SK-N-SH (cell line): Measurements from ENCODE around the gene CYREN. TPM values are rescaled to one million over a fixed set of nuclear protein-coding genes. Genes with fewer than 3 reads are reported as not detected.

Experiments
- CTCF ChIA-PET: fragments of 300-600, 350-600 bp; formaldehyde crosslinking; extraction: SDS; loops from one replicate; lab custom pipeline; 2021; lab: Yijun Ruan, JAX
- POLR2A ChIA-PET: fragments of 350-600 bp; sonication (Branson Sonifier 250); formaldehyde crosslinking; extraction: SDS; loops from one replicate; lab custom pipeline; 2020; ENCODE audit warnings: antibody characterized with exemption, inconsistent platforms; lab: Yijun Ruan, JAX
- DNase-seq: peaks from one replicate; pipeline ENCODE4 v3.0.0; 2012
- H2AFZ ChIP-seq: fragments of 200-600 bp; sonication (generic); 2 replicates; pipeline ENCODE4 v1.8.1; 2016; ENCODE audit warnings: antibody characterized with exemption, mild to moderate bottlenecking, low read depth
- H3F3A ChIP-seq: fragments of 200-600 bp; sonication (generic); replicated peaks from 2 replicates; pipeline ENCODE3; 2016; ENCODE audit warnings: antibody characterized with exemption, mild to moderate bottlenecking; ENCODE audit not compliant: insufficient read depth
- H3K27ac ChIP-seq, 2 experiments: fragments of 200-500 bp in 1 of 2; fragments of 200-600 bp in 1 of 2; sonication (Bioruptor generic) in 1 of 2; sonication (generic), shearing (Covaris generic) in 1 of 2; 2 replicates each; pipeline versions ENCODE4 v1.5.1 to v1.6.1; 2014 to 2016; ENCODE audit warnings: low read depth in 2 of 2, inconsistent platforms in 1 of 2, low read length in 1 of 2, mild to moderate bottlenecking in 1 of 2, mixed read lengths in 1 of 2
- H3K27me3 ChIP-seq: fragments of 200-600 bp; sonication (generic), shearing (Covaris generic); 2 replicates; pipeline ENCODE4 v1.6.1; 2016; ENCODE audit warnings: mixed run types; ENCODE audit not compliant: insufficient read depth
- H3K36me3 ChIP-seq, 2 experiments: fragments of 200-500 bp in 1 of 2; fragments of 200-600 bp in 1 of 2; sonication (Bioruptor generic) in 1 of 2; sonication (generic) in 1 of 2; replicated peaks in 1 of 2; 2 replicates each; pipeline versions ENCODE3 to v1.5.1; 2014 to 2016; ENCODE audit warnings: low read length in 1 of 2, mild to moderate bottlenecking in 1 of 2; ENCODE audit not compliant: insufficient read depth in 2 of 2, control insufficient read depth in 1 of 2
- H3K4me1 ChIP-seq, 2 experiments: fragments of 200-500 bp in 1 of 2; fragments of 200-600 bp in 1 of 2; sonication (Bioruptor generic) in 1 of 2; sonication (generic), shearing (Covaris generic) in 1 of 2; 2 replicates each; pipeline versions ENCODE4 v1.5.1 to v1.6.1; 2014 to 2016; ENCODE audit warnings: low read depth in 1 of 2, low read length in 1 of 2, mixed run types in 1 of 2; ENCODE audit not compliant: insufficient read depth in 2 of 2, control insufficient read depth in 1 of 2
- H3K4me2 ChIP-seq: fragments of 200-600 bp; sonication (generic), shearing (Covaris generic); 2 replicates; pipeline ENCODE4 v1.6.1; 2017; ENCODE audit warnings: mixed run types
- H3K4me3 ChIP-seq, 2 experiments: fragments of 200-500 bp in 1 of 2; fragments of 200-600 bp in 1 of 2; sonication (Bioruptor generic) in 1 of 2; sonication (generic), shearing (Covaris generic) in 1 of 2; 2 replicates each; pipeline versions ENCODE4 v1.5.1 to v1.8.1; 2014 to 2016; ENCODE audit warnings: low read depth in 2 of 2, inconsistent platforms in 1 of 2, low read length in 1 of 2, mild to moderate bottlenecking in 1 of 2, mixed read lengths in 1 of 2, moderate library complexity in 1 of 2
- H3K79me2 ChIP-seq: fragments of 200-600 bp; sonication (generic); 2 replicates; pipeline ENCODE4 v1.8.1; 2017; ENCODE audit warnings: mild to moderate bottlenecking; ENCODE audit not compliant: insufficient read depth
- H3K9ac ChIP-seq: fragments of 200-600 bp; sonication (generic); 2 replicates; pipeline ENCODE4 v1.6.1; 2017; ENCODE audit warnings: mixed run types
- H3K9me2 ChIP-seq: fragments of 200-600 bp; sonication (generic); 2 replicates; pipeline ENCODE4 v1.6.1; 2017; ENCODE audit warnings: mixed run types
- H3K9me3 ChIP-seq: fragments of 200-600 bp; sonication (generic); 2 replicates; pipeline ENCODE4 v1.6.1; 2017; ENCODE audit warnings: mixed run types, mild to moderate bottlenecking, moderate library complexity
- H4K20me1 ChIP-seq: fragments of 200-600 bp; sonication (generic); 2 replicates; pipeline ENCODE4 v1.6.1; 2017; ENCODE audit warnings: mild to moderate bottlenecking, mixed run types; ENCODE audit not compliant: insufficient read depth
- CHD2 ChIP-seq: fragments of 150-350 bp; IDR thresholded peaks from 2 replicates; pipeline ENCODE4 v1.6.1; 2018; ENCODE audit warnings: low read length; ENCODE audit not compliant: partially characterized antibody
- CTCF ChIP-seq: fragments of 200-600 bp; sonication (generic); IDR thresholded peaks from 2 replicates; pipeline ENCODE4 v1.6.1; 2017; ENCODE audit warnings: antibody characterized with exemption, mild to moderate bottlenecking, moderate library complexity
- EP300 ChIP-seq, 2 experiments: IDR thresholded peaks; 2 replicates each; pipeline versions ENCODE4 v1.4.0 to v1.6.1; 2012; ENCODE audit warnings: borderline replicate concordance in 1 of 2, low read depth in 1 of 2, low read length in 1 of 2
- FOSL2 ChIP-seq: IDR thresholded peaks from 2 replicates; pipeline ENCODE4 v1.4.0; 2012; ENCODE audit warnings: low read depth, mild to moderate bottlenecking, moderate library complexity, borderline replicate concordance
- FOXJ3 ChIP-seq: sonication (generic); formaldehyde crosslinking; IDR thresholded peaks from 2 replicates; pipeline ENCODE4 v1.5.1; 2020; ENCODE audit warnings: mild to moderate bottlenecking, missing genetic modification reagents
- GABPA ChIP-seq: IDR thresholded peaks from 2 replicates; pipeline ENCODE4 v1.4.0; 2012; ENCODE audit warnings: low read depth, mild to moderate bottlenecking
- GATA2 ChIP-seq: sonication (generic); formaldehyde crosslinking; IDR thresholded peaks from 2 replicates; pipeline ENCODE4 v1.5.0; 2020; ENCODE audit warnings: mild to moderate bottlenecking, missing genetic modification reagents
- IRF3 ChIP-seq: fragments of 150-350 bp; IDR thresholded peaks from 2 replicates; pipeline ENCODE4 v1.6.1; 2016; ENCODE audit warnings: mild to moderate bottlenecking, low read depth, low read length
- JUND ChIP-seq: IDR thresholded peaks from 2 replicates; pipeline ENCODE4 v1.4.0; 2012
- MXI1 ChIP-seq: IDR thresholded peaks from 2 replicates; pipeline ENCODE4 v1.6.1; 2012; ENCODE audit warnings: mild to moderate bottlenecking, low read depth, low read length, improper control_type of control experiment
- PBX3 ChIP-seq: IDR thresholded peaks from 2 replicates; pipeline ENCODE4; 2012
- POLR2AphosphoS5 ChIP-seq: IDR thresholded peaks from 2 replicates; pipeline ENCODE4 v1.6.1; 2012; ENCODE audit warnings: low read depth, low read length
- RAD21 ChIP-seq: IDR thresholded peaks from 2 replicates; pipeline ENCODE4 v1.6.1; 2012; ENCODE audit warnings: mild to moderate bottlenecking, low read length
- SMC3 ChIP-seq: IDR thresholded peaks from 2 replicates; pipeline ENCODE4 v1.6.1; 2012; ENCODE audit warnings: low read depth, low read length, improper control_type of control experiment
- TAF1 ChIP-seq: IDR thresholded peaks from 2 replicates; pipeline ENCODE4 v1.6.1; 2012; ENCODE audit warnings: low read depth, mild to moderate bottlenecking, low read length, moderate library complexity, borderline replicate concordance
- TCF12 ChIP-seq: IDR thresholded peaks from 2 replicates; pipeline ENCODE4 v1.4.0; 2012
- TEAD4 ChIP-seq: IDR thresholded peaks from 2 replicates; pipeline ENCODE4 v1.4.0; 2012; ENCODE audit warnings: mild to moderate bottlenecking, borderline replicate concordance; ENCODE audit not compliant: insufficient read depth
- YY1 ChIP-seq: IDR thresholded peaks from 2 replicates; pipeline ENCODE4 v1.4.0; 2012; ENCODE audit warnings: low read depth, mild to moderate bottlenecking
- whole genome bisulfite sequencing: methylation state at CpG from one replicate; pipeline ENCODE4 v1.1.6; 2017; ENCODE audit warnings: low lambda C conversion rate; 5-methylcytosine and 5-hydroxymethylcytosine counted together
- polyA plus RNA-seq, 3 experiments: library from polyadenylated mRNA; depleted of rRNA; stranded (reverse); fragments of >200 nt; gene quantifications; 2 replicates each; pipeline ENCODE4 v1.2.3, GENCODE V29; 2012
- TF ChIP-seq, protein P1 (sequence below): IDR thresholded peaks from 2 replicates; pipeline ENCODE4 v1.6.1; 2012; ENCODE audit warnings: mild to moderate bottlenecking, low read depth, low read length, moderate library complexity

Gene CYREN
- polyA plus RNA-seq, 1 of the 3 experiments (the other 2 are of a cell fraction), result 53.4 TPM

DNA sequence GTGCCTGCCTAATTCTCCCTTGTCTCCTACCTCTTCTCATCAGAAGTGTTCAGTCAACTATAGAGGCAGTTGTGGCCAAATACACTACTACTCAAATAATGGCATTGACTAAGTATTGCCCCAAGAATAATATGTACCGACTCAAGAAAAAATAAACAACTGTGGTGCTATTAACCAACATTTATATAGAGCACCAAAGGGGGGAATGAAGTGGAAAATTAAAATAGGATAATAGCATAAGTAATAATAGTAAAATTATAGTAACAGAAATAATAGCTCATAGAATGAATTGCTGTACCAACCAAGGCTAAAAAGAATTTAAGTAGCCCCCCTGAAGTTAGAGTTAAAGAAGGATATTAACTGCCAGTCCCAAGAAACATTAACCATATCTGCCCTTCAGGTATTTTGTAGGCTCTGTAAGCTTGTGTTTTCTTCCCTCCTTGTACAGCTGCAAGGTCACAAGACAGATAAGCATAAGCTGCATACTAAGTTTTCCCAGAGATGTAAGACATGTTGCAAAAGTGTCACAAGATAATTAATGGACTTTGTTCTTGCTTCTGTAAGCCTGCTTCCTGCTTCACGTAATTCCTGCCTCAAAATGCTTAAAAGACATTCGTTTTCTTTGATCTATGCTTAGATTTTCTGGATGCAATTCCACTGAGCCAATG is 10.9 kb upstream of the CYREN start:
- Histone ChIP-seq H3K4me1 (no peaks in the 10 kb centered on the region), H3F3A (no peaks in the 10 kb centered on the region), H3K27me3 (no peaks in the 10 kb centered on the region), H4K20me1 (no peaks in the 10 kb centered on the region), H3K4me3 (no peak overlapping the region), H3K9me3 (peaks cover 28% of the 10 kb centered on the region), H3K4me2 (no peak overlapping the region), H2AFZ (no peak overlapping the region), H3K79me2 (no peaks in the 10 kb centered on the region), H3K36me3 (peaks cover 11 to 18% of the 10 kb centered on the region in 2 experiments), H3K27ac (no peak overlapping the region)
- ChIA-PET CTCF (interaction anchor here (1.1 to 6.1 kb wide), 3 partner anchors 8 to 21 kb away, joined by 3 to 36 read pairs (median 7); partner anchors contain the start of gene CYREN), POLR2A (no interaction called here)
- 55% methylated on average over 3 of the region's 3 CpGs for WGBS
- DNase-seq, result no peak
- TF ChIP-seq POLR2AphosphoS5, result no peak
- no peak for TF ChIP-seq IRF3
- no peak for TF ChIP-seq TAF1
- TF ChIP-seq, protein P1, sequence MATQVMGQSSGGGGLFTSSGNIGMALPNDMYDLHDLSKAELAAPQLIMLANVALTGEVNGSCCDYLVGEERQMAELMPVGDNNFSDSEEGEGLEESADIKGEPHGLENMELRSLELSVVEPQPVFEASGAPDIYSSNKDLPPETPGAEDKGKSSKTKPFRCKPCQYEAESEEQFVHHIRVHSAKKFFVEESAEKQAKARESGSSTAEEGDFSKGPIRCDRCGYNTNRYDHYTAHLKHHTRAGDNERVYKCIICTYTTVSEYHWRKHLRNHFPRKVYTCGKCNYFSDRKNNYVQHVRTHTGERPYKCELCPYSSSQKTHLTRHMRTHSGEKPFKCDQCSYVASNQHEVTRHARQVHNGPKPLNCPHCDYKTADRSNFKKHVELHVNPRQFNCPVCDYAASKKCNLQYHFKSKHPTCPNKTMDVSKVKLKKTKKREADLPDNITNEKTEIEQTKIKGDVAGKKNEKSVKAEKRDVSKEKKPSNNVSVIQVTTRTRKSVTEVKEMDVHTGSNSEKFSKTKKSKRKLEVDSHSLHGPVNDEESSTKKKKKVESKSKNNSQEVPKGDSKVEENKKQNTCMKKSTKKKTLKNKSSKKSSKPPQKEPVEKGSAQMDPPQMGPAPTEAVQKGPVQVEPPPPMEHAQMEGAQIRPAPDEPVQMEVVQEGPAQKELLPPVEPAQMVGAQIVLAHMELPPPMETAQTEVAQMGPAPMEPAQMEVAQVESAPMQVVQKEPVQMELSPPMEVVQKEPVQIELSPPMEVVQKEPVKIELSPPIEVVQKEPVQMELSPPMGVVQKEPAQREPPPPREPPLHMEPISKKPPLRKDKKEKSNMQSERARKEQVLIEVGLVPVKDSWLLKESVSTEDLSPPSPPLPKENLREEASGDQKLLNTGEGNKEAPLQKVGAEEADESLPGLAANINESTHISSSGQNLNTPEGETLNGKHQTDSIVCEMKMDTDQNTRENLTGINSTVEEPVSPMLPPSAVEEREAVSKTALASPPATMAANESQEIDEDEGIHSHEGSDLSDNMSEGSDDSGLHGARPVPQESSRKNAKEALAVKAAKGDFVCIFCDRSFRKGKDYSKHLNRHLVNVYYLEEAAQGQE, result no peak
- TF ChIP-seq YY1, result no peak
- no peak for TF ChIP-seq CHD2
- no peak for TF ChIP-seq FOXJ3
- TF ChIP-seq FOSL2, result no peak
- TF ChIP-seq SMC3, result no peak
- TF ChIP-seq TCF12, result no peak
- no peak for TF ChIP-seq JUND
- TF ChIP-seq RAD21, result no peak
- no peak for TF ChIP-seq PBX3
- no peak for TF ChIP-seq GABPA
- no peak for TF ChIP-seq CTCF
- TF ChIP-seq MXI1, result no peak
- no peak for TF ChIP-seq GATA2 (CRISPR knock-in tag)
- TF ChIP-seq TEAD4, result no peak
- TF ChIP-seq EP300 (IDR thresholded peaks at IDR 0.05; ENCODE audit: borderline replicate concordance in 1 of 2, low read depth in 1 of 2, low read length in 1 of 2), result no peak
- TF ChIP-seq, all 33 proteins: peak for 0
- Histone ChIP-seq H3K9me2 (no peaks in the 10 kb centered on the region), H3K9ac (no peak overlapping the region)
